Stimulated activated naive B cell treated with anti-CD40 and anti-IgM and Interleukin-4, amounts not matched to agents 10 μg/mL and 1 μg/mL and 100 μg/mL, for 72 hours (primary cell): ENCODE measurements around the gene SLC5A3.

ENCODE experiments used
- ATAC-seq, 2 donors: fragments of 150-1000 bp; cut with Tn5 transposase; replicated peaks; 2 replicates each; pipeline ENCODE4 v1.10.0; 2021; ENCODE audit warnings: moderate library complexity in 1 of 2
- DNase-seq: peaks from one replicate; pipeline ENCODE4 v3.0.0; 2021
- H3K27ac Mint-ChIP-seq: one replicate; pipeline ENCODE4 v1.8.0; 2022; ENCODE audit warnings: mild to moderate bottlenecking, mixed read lengths
- H3K27me3 Mint-ChIP-seq, 2 donors: one replicate each; pipeline ENCODE4 v1.8.0; 2022; ENCODE audit warnings: mixed read lengths in 2 of 2
- H3K36me3 Mint-ChIP-seq, 2 donors: one replicate each; pipeline ENCODE4 v1.8.0; 2022; ENCODE audit warnings: mixed read lengths in 2 of 2, mild to moderate bottlenecking in 1 of 2
- H3K4me1 Mint-ChIP-seq, 2 donors: one replicate each; pipeline ENCODE4 v1.8.0; 2022; ENCODE audit warnings: mixed read lengths in 2 of 2, mild to moderate bottlenecking in 1 of 2
- H3K4me3 Mint-ChIP-seq, 2 donors: one replicate each; pipeline ENCODE4 v1.8.0; 2022; ENCODE audit warnings: mild to moderate bottlenecking in 2 of 2, mixed read lengths in 2 of 2, moderate library complexity in 1 of 2
- H3K9me3 Mint-ChIP-seq, 2 donors: one replicate each; pipeline ENCODE4 v1.8.0; 2022; ENCODE audit warnings: mixed read lengths in 2 of 2, mild to moderate bottlenecking in 1 of 2

Gene SLC5A3

DNA sequence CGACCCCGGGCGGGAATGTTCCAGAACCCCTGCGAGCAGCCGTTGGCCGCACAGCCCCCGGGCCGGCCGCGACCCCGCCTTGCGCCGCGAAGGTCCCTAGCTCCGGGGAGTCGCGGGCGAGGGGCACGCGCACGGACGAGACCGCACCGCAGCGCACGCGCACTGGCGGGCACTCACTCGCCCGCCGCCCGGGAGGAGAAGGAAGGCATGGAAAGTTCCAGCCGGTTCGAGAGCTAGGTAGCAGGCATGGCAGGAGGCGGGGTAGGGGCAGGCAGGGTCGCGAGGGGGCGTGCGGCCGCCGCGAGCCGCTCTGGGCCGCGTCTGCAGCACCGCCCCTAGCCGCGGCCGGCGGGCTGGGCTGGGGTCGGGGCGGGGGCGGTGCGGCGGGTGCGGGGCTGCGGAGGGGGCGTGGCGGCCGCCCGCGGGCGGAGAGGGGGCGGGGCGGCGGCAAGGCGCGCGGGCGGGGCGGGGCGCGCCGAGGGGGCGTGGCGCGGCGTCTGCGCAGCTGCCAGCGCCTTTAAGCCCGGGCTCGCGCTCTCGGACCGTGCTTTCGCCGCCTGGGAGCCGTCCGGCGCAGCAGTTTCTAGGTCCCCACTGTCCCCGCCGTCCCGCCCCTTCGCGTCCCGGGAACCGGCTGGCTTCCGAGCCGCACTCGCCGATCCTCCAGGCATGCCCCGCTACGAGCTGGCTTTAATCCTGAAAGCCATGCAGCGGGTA, at the start of gene SLC5A3, which contains the start of gene MRPS6:
TSS of gene SLC5A3 (plus strand) at position 547 of the 717 bp plus-strand sequence. CDS start 21,621 bp downstream, outside the sequence.
TSS of gene MRPS6 (plus strand) at position 547 of the 717 bp plus-strand sequence. CDS start at position 670, 123 bp downstream.
- H3K27me3 Mint-ChIP-seq = no peaks in the 10 kb centered on the region
- H3K36me3 Mint-ChIP-seq = peaks cover 21 to 29% of the 10 kb centered on the region in 2 donors
- peaks cover 31 to 58% of the 10 kb centered on the region in 2 donors for H3K4me1 Mint-ChIP-seq
- ATAC-seq (peak; percentile 89 to 90), DNase-seq (peak; percentile 69)
- peak within 1 kb of the TSS; percentile 88 to 89 for H3K4me3 Mint-ChIP-seq
- H3K27ac Mint-ChIP-seq = peak within 1 kb of the TSS; percentile 92
- no peaks in the 10 kb centered on the region for H3K9me3 Mint-ChIP-seq

DNA sequence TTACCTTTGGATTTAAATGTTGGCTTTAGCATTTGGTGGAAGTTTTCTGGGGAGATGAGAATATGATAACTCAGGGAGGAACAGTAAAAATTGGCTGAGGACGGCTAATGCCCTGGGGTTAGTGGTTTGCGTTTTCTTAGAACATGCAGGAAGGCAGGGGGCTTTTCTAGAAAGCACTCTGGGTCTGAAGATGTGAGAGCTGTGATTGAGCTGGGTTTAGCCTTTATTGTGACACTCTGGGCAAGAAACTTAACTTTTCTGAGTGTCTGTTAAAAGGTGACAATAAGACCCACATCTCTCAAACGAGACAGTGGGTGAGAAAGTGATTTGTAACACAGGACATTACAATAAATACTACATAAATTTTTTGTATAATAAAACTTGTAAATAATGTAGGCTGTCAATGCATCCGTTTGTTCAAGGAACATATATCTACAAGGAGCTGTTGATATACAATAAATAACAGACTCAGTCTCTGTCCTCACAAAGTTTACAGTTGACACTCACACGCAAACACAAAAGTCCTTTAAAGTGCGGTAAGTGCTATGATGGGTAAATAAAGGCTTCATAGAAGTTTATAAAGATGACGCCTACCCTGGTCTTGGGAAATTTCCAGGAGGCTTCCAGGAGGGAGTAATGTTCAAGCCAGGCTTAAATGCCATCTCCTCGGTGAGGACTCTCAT, 49.5 kb upstream of the SLC5A3 start:
- Mint-ChIP-seq H3K4me1 (peaks cover 19 to 22% of the 10 kb centered on the region in 2 donors), H3K36me3 (peaks cover 0 to 3% of the 10 kb centered on the region in 2 donors), H3K9me3 (no peaks in the 10 kb centered on the region), H3K4me3 (no peak overlapping the region), H3K27ac (no peak overlapping the region), H3K27me3 (no peaks in the 10 kb centered on the region)
- ATAC-seq (no peak), DNase-seq (no peak)

DNA sequence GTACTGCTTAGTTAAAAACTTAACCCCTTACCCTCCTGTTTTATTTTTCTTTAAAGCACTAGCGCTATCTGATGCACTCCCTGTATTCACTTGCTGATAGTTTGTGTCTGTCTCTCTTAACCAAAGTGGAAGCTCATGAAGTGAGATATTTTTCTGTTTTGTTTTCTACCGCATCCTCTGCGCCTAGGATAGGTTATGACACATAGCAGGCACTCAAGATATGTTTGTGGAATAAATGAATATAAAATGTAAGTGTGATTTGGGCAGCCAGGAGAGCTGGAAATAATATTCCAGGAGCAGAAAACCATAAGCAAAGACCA, 49.0 kb upstream of the SLC5A3 start:
- DNase-seq (no peak), ATAC-seq (no peak)
- no peak overlapping the region for H3K4me3 Mint-ChIP-seq
- H3K36me3 Mint-ChIP-seq = no peaks in the 10 kb centered on the region
- no peaks in the 10 kb centered on the region for H3K9me3 Mint-ChIP-seq
- H3K27ac Mint-ChIP-seq = no peak overlapping the region
- H3K27me3 Mint-ChIP-seq = no peaks in the 10 kb centered on the region
- H3K4me1 Mint-ChIP-seq = peaks cover 14 to 17% of the 10 kb centered on the region in 2 donors

DNA sequence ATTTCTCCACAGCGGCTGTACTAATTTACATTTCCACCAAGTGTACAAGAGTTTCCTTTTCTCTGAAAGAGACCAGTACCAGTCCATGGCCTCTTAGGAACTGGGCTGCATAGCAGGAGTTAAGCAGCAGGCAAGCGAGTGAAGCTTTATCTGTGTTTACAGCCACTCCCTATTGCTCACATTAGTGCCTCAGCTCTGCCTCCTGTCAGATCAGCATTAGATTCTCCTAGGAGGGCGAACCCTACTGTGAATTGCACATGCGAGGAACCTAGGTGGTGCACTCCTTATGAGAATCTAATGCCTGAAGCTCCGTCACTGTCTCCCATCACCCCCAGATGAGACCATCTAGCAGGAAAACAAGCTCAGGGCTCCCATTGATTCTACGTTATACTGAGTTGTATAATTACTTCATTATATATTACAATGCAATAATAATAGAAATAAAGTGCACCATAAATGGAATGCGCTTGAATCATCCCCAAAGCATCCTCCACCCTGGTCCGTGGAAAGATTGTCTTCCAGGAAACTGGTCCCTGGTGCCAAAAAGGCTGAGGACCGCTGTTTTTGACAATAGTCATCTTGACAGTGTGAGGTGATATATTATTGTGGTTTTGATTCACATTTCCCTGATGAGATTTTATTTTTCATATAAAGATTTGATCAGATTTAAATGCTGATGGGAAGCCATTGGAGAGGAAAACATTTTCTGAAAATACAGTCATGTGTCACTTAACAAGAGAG, 45.5 kb upstream of the SLC5A3 start:
- H3K36me3 Mint-ChIP-seq = no peaks in the 10 kb centered on the region

DNA sequence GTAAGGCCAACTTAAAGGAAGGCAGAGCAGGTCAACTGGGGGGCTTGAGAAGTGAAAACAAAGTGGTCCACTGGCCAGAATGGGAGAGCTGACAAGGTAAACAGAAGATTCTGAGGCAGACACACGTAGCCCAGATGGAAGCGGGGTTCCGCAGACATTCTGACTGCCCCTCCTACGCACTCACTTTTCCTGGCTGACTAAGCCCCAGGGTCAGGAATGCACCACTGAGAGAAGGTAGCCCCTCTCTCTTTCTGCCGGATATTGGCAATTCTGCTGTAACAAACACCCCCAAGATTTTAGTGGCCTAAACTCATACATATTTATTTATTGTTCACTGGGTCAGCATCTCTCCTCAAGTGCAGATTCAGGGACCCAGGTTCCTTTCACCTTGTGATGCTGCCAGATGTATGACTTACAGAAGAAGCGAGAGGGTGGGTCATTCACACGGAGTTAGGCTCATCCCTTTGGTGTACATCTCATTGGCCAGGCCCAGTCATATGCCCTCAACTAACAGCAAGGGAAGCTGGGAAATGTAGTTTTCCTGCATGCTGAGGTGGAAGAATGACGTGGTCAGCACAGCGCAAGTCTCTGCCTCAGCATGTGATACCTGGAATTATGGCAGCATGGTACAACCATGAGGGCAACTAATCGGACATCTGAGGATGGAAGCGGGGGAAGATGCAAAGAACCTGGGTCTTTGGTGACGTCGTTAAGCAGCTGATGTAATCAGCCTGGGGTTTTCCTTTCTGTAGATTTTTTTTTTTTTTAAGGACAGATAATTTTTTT, 43.4 kb upstream of the SLC5A3 start:
- H3K9me3 Mint-ChIP-seq = peaks cover 0 to 7% of the 10 kb centered on the region in 2 donors
- no peaks in the 10 kb centered on the region for H3K36me3 Mint-ChIP-seq
- peak; percentile 92 to 98 for ATAC-seq
- no peaks in the 10 kb centered on the region for H3K27me3 Mint-ChIP-seq
- peaks cover 10 to 12% of the 10 kb centered on the region in 2 donors for H3K4me1 Mint-ChIP-seq
- H3K27ac Mint-ChIP-seq = peak overlapping the region; percentile 70
- peak overlapping the region; percentile 28 to 52 for H3K4me3 Mint-ChIP-seq
- peak; percentile 37 for DNase-seq

More for the DNA sequence above, 45.5 kb upstream of the SLC5A3 start:
- H3K27ac Mint-ChIP-seq = no peak overlapping the region
- DNase-seq (no peak), ATAC-seq (no peak)
- H3K4me3 Mint-ChIP-seq = no peak overlapping the region
- H3K27me3 Mint-ChIP-seq = no peaks in the 10 kb centered on the region
- peaks cover 10 to 12% of the 10 kb centered on the region in 2 donors for H3K4me1 Mint-ChIP-seq
- H3K9me3 Mint-ChIP-seq = peaks cover 0 to 7% of the 10 kb centered on the region in 2 donors

DNA sequence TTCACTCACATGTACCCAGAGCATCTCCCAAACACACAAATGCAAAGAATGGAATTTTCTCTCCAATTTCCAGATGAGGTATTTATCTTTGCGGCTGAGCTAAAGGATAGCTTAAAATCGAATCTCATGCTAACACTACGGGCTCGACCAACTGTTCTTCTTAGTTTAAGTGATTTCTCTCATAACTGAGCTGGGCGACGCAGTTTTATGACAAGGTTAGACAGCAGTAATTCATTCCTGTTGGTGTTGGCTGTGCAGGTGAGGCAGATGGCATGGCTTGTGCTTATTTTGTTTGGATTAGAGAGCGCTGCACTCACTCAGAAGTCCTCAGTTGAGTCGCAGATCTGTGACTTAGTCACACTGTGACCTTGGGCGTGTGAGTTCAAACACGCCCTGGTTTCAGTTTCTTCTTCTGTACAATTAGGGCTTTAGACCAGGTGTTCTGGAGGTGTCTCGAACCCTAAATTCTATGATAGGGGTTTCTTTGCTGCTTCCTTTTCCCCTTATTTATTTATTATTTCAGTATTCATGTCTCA, 41.5 kb upstream of the SLC5A3 start:
- Mint-ChIP-seq H3K4me1 (peaks cover 7 to 12% of the 10 kb centered on the region in 2 donors), H3K27me3 (peaks cover 6 to 12% of the 10 kb centered on the region in 2 donors), H3K4me3 (no peak overlapping the region), H3K36me3 (no peaks in the 10 kb centered on the region), H3K27ac (no peak overlapping the region), H3K9me3 (peaks cover 0 to 7% of the 10 kb centered on the region in 2 donors)
- ATAC-seq (no peak), DNase-seq (no peak)

DNA sequence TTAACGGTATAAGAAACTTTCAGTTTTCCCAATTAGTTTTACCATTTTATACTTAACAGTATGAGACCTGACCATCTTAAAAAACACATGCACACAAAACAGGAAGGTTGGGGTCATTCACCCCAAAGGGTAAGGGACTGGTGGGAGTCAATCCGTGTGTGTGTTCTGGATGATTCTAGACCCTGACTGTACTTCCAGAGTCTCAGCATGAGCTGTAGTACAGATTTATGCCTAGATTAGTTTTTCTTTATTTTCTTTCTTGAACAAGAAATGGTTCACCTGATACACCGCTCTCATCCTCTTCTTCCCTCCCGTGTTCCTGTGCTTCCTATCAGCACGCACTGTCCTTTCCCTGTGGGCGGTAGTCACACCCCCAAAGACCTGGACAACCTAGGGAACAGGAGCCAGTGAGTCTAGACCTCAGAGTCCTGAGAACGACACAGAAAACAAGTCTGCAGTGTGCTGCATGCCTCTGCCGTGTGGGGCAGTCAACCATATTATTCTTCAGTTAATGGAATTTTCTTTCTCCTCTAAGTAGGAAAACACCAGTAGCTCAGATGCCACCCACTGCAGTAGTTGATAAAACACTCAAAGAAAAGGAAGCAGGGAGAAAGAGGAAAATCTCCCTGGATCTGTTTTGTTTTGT, 38.9 kb upstream of the SLC5A3 start:
- DNase-seq = no peak
- H3K27me3 Mint-ChIP-seq = peaks cover 6 to 12% of the 10 kb centered on the region in 2 donors
- H3K9me3 Mint-ChIP-seq = peaks cover 0 to 7% of the 10 kb centered on the region in 2 donors
- no peak overlapping the region for H3K4me3 Mint-ChIP-seq
- H3K4me1 Mint-ChIP-seq = peaks cover 7 to 12% of the 10 kb centered on the region in 2 donors
- no peaks in the 10 kb centered on the region for H3K36me3 Mint-ChIP-seq
- ATAC-seq = no peak
- no peak overlapping the region for H3K27ac Mint-ChIP-seq

DNA sequence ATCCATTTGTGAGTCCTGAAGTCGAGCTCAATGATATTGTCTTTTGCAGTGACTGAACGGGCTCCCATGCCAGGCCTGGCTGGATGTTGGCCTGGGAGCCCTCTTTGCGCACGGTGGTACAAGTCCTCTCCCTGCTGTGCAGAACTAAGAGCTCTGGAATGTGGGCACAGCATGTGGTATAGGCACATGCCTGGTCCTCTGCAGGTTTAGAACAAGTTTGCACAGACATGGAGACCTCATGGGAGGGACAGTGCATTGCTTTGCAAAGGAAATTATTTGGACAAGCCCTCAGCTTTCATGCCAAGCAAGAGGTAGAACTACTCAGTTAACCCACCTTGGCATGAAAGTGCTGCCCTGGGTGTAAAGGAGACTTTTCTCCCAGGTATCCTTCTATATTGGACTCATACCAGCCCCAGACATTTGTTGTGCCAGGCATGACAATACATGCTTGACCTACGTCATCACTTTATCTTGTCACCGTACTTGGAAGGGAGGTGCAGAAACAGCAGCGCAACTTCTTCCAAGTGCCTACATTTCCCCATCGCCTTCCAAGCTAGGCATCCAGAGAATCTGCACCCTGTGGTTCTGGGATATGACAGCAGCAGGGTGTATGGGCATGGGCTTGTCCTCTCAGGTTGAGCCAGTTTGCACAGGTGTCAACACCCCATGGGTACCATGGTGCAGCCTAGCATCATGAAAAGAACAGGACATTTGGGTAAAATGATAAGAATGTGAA, 37.6 kb upstream of the SLC5A3 start:
- peaks cover 0 to 4% of the 10 kb centered on the region in 2 donors for H3K9me3 Mint-ChIP-seq
- DNase-seq (no peak), ATAC-seq (no peak)
- H3K27me3 Mint-ChIP-seq = peaks cover 6 to 12% of the 10 kb centered on the region in 2 donors
- H3K4me3 Mint-ChIP-seq = no peak overlapping the region
- no peak overlapping the region for H3K27ac Mint-ChIP-seq
- H3K4me1 Mint-ChIP-seq = peaks cover 4 to 7% of the 10 kb centered on the region in 2 donors
- H3K36me3 Mint-ChIP-seq = no peaks in the 10 kb centered on the region

DNA sequence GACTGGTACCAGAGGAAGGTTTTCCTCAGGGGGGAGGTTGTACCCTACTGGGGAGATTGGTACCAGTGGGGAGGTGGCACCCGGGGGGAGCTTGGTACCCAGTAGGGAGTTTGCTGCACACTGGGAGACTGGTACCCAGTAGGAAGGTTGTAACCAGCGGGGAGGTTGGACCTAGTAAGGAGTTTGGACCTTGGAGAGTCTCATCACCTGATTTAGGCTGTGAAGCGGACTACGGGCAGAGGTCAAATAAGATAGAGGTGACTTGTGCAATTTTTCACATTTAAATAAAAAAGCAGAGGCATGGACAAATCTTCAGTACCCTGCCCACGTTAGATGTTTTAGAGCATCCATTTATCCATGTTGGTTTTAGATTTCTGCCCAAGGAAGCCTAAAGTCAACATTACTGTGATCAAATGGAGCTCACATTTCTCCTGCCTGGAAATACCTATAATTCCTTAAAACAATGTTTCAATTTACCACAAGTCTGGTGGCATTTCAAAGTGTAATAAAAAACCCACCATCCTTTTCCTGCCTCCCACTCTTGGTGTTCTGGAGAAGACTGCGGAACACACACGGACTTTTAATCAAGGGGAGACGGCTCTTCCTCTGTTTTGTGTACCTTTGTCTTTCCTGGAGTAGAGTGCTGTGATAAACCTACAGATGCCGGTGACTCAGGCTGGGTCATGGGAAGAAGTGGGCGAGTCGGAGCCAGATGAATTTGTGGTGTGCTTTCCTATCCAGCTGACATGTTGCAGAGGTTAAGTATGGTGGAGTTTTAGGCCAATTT, 36.2 kb upstream of the SLC5A3 start:
- peaks cover 6 to 12% of the 10 kb centered on the region in 2 donors for H3K27me3 Mint-ChIP-seq
- no peaks in the 10 kb centered on the region for H3K36me3 Mint-ChIP-seq
- H3K4me1 Mint-ChIP-seq = peaks cover 0 to 2% of the 10 kb centered on the region in 2 donors
- no peak overlapping the region for H3K4me3 Mint-ChIP-seq
- ATAC-seq (no peak), DNase-seq (no peak)
- no peaks in the 10 kb centered on the region for H3K9me3 Mint-ChIP-seq
- H3K27ac Mint-ChIP-seq = no peak overlapping the region

DNA sequence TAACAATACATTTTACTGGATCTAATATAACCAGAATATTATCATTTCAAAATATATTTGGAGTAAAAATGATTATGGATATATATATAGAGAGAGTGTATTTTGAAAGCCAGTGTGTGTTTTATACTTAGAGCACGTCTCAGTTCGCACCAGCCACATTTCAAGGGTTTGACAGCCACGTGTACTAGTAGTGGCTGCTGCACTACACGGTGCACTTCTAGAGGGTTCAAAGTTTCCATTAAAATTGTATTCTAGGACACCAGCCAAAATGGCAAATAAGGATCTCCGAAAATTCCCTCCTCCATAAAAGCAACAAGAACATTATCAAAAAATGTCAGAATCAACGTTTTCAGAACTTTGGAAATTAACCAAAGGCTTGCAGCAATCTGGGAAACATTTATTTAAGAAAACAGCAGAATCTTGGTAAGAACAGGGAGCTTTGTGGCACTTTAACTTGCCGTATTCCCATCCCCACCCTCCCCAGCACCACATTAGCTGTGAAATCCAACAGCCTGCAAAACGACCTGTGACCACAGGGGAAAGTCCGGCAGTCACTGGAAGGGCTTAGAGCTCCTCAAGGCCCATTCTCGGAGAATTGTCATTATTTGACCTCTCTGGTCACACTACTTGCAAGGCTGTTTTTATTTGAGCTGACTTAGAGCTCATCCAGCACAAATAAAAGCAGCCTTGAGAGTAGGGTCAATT, 33.5 kb upstream of the SLC5A3 start:
- Mint-ChIP-seq H3K9me3 (peaks cover 0 to 4% of the 10 kb centered on the region in 2 donors), H3K4me3 (no peak overlapping the region), H3K27ac (no peak overlapping the region), H3K27me3 (peaks cover 6 to 16% of the 10 kb centered on the region in 2 donors), H3K4me1 (peaks cover 0 to 6% of the 10 kb centered on the region in 2 donors), H3K36me3 (no peaks in the 10 kb centered on the region)
- DNase-seq (no peak), ATAC-seq (no peak)

DNA sequence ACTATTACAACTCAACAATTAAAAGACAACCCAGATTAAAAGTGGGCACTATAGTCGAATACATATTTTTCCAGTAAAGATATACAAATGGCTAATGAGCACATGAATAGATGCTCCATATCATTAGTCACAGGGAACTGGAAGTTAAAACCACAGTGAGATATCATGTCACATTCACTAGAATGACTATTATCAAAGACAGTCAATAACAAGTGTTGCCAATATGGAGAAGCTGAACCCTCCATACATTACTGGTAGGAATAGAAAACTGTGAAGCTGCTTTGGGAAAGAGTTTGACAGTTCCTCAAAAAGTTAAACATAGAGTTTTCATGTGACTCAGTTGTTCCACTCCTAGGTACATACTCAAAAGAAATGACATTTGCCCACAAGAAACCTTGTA, 30.6 kb upstream of the SLC5A3 start:
- DNase-seq = no peak
- Mint-ChIP-seq H3K36me3 (no peaks in the 10 kb centered on the region), H3K9me3 (peaks cover 0 to 4% of the 10 kb centered on the region in 2 donors), H3K4me1 (peaks cover 3 to 18% of the 10 kb centered on the region in 2 donors), H3K27me3 (peaks cover 0 to 5% of the 10 kb centered on the region in 2 donors), H3K4me3 (no peak overlapping the region), H3K27ac (no peak overlapping the region)
- ATAC-seq = no peak

DNA sequence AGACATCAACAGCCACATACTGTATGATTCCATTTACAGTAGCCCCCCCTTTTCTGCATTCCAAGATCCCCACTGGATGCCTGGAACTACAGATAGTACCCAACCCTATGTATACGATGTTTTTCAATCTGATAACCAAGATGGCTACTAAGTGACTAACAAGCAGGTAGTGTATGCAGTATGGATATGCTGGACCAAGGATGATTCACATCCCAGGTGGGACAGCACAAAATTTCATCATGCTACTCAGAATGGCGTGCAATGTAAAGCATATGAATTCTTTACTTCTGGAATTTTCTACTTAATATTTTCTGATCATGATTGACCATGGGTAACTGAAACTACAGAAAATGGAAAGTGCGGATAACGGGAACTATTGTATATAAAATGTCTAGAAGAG, 30.0 kb upstream of the SLC5A3 start:
- Mint-ChIP-seq H3K9me3 (peaks cover 0 to 4% of the 10 kb centered on the region in 2 donors), H3K4me3 (no peak overlapping the region), H3K4me1 (peaks cover 3 to 18% of the 10 kb centered on the region in 2 donors), H3K36me3 (no peaks in the 10 kb centered on the region), H3K27me3 (peaks cover 0 to 5% of the 10 kb centered on the region in 2 donors), H3K27ac (no peak overlapping the region)
- no peak for DNase-seq
- no peak for ATAC-seq
